ENCODE measurements around the gene RNF111. TPM values are rescaled to one million over a fixed set of nuclear protein-coding genes. Genes with fewer than 3 reads are reported as not detected.

Gene RNF111
- total and polyA plus RNA-seq, 2 experiments from 2014 or later = 14.4 to 24.5 TPM

DNA sequence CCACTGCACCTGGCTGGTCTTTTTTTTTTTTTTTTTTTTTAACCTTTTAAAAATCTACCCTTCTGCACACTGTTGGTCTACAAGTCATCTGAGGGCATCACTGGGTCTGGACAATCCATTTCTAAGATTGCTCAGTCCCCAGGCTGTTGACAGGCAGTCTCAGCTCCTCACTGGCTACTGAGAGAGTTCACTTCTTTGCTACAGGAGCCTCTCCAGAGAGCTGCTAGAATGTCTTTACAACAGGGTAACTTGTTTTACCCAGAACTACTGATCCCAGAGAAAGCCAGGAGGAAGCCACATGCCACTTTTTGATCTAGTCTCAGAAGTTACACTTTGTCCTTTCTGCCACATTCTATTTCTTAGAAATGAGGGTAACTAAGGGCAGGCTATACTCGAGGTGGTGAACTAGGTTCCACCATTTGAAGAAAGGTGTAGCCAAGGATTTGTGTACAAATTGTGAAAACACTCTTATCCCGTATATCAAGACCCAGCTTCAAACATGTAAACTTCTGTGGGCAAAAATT lies 111.8 kb downstream of the RNF111 start:
- Mint-ChIP-seq H3K27me3 (ENCODE audit: insufficient read depth, low read depth, poor library complexity) (peaks cover under 1% of the 10 kb centered on the region), H3K4me3 (no peak overlapping the region), H3K27ac (no peak overlapping the region), H3K4me1 (peaks cover 2% of the 10 kb centered on the region; the same call in 2 of the 3 replicates), H3K9me3 (no peaks in the 10 kb centered on the region; the same call in 2 of the 3 replicates), H3K36me3 (ENCODE audit: low read depth) (peaks cover 11% of the 10 kb centered on the region)
- Histone ChIP-seq H3K4me3 (no peak overlapping the region), H3K9me2 (ENCODE audit: insufficient read depth) (no peaks in the 10 kb centered on the region), H3K79me2 (replicated peaks; ENCODE audit: insufficient read depth) (no peaks in the 10 kb centered on the region), H3K4me2 (no peak overlapping the region), H3K27me3 (ENCODE audit: insufficient read depth) (no peaks in the 10 kb centered on the region), H3K36me3 (ENCODE audit: insufficient read depth) (peaks cover 17% of the 10 kb centered on the region; the same call in 1 of the 2 replicates), H3K4me1 (ENCODE audit: insufficient read depth) (no peaks in the 10 kb centered on the region), H2AFZ (no peak overlapping the region), H3F3A (replicated peaks; ENCODE audit: low read depth) (no peaks in the 10 kb centered on the region), H4K20me1 (replicated peaks; ENCODE audit: insufficient read depth) (no peaks in the 10 kb centered on the region; the same call in 1 of the 2 replicates), H3K27ac (ENCODE audit: low read depth) (no peak overlapping the region)
- TF ChIP-seq, protein P1, sequence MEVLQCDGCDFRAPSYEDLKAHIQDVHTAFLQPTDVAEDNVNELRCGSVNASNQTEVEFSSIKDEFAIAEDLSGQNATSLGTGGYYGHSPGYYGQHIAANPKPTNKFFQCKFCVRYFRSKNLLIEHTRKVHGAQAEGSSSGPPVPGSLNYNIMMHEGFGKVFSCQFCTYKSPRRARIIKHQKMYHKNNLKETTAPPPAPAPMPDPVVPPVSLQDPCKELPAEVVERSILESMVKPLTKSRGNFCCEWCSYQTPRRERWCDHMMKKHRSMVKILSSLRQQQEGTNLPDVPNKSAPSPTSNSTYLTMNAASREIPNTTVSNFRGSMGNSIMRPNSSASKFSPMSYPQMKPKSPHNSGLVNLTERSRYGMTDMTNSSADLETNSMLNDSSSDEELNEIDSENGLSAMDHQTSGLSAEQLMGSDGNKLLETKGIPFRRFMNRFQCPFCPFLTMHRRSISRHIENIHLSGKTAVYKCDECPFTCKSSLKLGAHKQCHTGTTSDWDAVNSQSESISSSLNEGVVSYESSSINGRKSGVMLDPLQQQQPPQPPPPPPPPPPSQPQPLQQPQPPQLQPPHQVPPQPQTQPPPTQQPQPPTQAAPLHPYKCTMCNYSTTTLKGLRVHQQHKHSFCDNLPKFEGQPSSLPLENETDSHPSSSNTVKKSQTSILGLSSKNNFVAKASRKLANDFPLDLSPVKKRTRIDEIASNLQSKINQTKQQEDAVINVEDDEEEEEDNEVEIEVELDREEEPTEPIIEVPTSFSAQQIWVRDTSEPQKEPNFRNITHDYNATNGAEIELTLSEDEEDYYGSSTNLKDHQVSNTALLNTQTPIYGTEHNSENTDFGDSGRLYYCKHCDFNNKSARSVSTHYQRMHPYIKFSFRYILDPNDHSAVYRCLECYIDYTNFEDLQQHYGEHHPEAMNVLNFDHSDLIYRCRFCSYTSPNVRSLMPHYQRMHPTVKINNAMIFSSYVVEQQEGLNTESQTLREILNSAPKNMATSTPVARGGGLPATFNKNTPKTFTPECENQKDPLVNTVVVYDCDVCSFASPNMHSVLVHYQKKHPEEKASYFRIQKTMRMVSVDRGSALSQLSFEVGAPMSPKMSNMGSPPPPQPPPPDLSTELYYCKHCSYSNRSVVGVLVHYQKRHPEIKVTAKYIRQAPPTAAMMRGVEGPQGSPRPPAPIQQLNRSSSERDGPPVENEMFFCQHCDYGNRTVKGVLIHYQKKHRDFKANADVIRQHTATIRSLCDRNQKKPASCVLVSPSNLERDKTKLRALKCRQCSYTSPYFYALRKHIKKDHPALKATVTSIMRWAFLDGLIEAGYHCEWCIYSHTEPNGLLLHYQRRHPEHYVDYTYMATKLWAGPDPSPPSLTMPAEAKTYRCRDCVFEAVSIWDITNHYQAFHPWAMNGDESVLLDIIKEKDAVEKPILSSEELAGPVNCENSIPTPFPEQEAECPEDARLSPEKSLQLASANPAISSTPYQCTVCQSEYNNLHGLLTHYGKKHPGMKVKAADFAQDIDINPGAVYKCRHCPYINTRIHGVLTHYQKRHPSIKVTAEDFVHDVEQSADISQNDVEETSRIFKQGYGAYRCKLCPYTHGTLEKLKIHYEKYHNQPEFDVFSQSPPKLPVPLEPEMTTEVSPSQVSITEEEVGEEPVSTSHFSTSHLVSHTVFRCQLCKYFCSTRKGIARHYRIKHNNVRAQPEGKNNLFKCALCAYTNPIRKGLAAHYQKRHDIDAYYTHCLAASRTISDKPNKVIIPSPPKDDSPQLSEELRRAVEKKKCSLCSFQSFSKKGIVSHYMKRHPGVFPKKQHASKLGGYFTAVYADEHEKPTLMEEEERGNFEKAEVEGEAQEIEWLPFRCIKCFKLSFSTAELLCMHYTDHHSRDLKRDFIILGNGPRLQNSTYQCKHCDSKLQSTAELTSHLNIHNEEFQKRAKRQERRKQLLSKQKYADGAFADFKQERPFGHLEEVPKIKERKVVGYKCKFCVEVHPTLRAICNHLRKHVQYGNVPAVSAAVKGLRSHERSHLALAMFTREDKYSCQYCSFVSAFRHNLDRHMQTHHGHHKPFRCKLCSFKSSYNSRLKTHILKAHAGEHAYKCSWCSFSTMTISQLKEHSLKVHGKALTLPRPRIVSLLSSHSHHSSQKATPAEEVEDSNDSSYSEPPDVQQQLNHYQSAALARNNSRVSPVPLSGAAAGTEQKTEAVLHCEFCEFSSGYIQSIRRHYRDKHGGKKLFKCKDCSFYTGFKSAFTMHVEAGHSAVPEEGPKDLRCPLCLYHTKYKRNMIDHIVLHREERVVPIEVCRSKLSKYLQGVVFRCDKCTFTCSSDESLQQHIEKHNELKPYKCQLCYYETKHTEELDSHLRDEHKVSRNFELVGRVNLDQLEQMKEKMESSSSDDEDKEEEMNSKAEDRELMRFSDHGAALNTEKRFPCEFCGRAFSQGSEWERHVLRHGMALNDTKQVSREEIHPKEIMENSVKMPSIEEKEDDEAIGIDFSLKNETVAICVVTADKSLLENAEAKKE (CRISPR knock-in tag; IDR thresholded peaks at IDR 0.05) = no peak
- TF ChIP-seq ZNF331 (CRISPR knock-in tag; IDR thresholded peaks at IDR 0.05; ENCODE audit: low read depth) = no peak
- TF ChIP-seq CREB1 (CRISPR knock-in tag; IDR thresholded peaks at IDR 0.05; ENCODE audit: low read depth) = no peak
- no peak for TF ChIP-seq JUNB (IDR thresholded peaks at IDR 0.05; ENCODE audit: unreplicated experiment)
- TF ChIP-seq ZNF114 (CRISPR knock-in tag; IDR thresholded peaks at IDR 0.05) = no peak
- TF ChIP-seq EZH2 (IDR thresholded peaks at IDR 0.05; ENCODE audit: low read depth, unreplicated experiment) = no peak
- TF ChIP-seq EZH2phosphoT487 (IDR thresholded peaks at IDR 0.05; ENCODE audit: unreplicated experiment) = no peak
- TF ChIP-seq, protein P2, sequence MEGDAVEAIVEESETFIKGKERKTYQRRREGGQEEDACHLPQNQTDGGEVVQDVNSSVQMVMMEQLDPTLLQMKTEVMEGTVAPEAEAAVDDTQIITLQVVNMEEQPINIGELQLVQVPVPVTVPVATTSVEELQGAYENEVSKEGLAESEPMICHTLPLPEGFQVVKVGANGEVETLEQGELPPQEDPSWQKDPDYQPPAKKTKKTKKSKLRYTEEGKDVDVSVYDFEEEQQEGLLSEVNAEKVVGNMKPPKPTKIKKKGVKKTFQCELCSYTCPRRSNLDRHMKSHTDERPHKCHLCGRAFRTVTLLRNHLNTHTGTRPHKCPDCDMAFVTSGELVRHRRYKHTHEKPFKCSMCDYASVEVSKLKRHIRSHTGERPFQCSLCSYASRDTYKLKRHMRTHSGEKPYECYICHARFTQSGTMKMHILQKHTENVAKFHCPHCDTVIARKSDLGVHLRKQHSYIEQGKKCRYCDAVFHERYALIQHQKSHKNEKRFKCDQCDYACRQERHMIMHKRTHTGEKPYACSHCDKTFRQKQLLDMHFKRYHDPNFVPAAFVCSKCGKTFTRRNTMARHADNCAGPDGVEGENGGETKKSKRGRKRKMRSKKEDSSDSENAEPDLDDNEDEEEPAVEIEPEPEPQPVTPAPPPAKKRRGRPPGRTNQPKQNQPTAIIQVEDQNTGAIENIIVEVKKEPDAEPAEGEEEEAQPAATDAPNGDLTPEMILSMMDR (conservative IDR thresholded peaks at IDR 0.05; ENCODE audit: low read depth in 2 of 2) = no peak
- TF ChIP-seq STAT1 (IDR thresholded peaks at IDR 0.05; ENCODE audit: unreplicated experiment) = no peak
- TF ChIP-seq, protein P3, sequence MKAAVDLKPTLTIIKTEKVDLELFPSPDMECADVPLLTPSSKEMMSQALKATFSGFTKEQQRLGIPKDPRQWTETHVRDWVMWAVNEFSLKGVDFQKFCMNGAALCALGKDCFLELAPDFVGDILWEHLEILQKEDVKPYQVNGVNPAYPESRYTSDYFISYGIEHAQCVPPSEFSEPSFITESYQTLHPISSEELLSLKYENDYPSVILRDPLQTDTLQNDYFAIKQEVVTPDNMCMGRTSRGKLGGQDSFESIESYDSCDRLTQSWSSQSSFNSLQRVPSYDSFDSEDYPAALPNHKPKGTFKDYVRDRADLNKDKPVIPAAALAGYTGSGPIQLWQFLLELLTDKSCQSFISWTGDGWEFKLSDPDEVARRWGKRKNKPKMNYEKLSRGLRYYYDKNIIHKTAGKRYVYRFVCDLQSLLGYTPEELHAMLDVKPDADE (IDR thresholded peaks at IDR 0.05) = no peak
- TF ChIP-seq, protein P4, sequence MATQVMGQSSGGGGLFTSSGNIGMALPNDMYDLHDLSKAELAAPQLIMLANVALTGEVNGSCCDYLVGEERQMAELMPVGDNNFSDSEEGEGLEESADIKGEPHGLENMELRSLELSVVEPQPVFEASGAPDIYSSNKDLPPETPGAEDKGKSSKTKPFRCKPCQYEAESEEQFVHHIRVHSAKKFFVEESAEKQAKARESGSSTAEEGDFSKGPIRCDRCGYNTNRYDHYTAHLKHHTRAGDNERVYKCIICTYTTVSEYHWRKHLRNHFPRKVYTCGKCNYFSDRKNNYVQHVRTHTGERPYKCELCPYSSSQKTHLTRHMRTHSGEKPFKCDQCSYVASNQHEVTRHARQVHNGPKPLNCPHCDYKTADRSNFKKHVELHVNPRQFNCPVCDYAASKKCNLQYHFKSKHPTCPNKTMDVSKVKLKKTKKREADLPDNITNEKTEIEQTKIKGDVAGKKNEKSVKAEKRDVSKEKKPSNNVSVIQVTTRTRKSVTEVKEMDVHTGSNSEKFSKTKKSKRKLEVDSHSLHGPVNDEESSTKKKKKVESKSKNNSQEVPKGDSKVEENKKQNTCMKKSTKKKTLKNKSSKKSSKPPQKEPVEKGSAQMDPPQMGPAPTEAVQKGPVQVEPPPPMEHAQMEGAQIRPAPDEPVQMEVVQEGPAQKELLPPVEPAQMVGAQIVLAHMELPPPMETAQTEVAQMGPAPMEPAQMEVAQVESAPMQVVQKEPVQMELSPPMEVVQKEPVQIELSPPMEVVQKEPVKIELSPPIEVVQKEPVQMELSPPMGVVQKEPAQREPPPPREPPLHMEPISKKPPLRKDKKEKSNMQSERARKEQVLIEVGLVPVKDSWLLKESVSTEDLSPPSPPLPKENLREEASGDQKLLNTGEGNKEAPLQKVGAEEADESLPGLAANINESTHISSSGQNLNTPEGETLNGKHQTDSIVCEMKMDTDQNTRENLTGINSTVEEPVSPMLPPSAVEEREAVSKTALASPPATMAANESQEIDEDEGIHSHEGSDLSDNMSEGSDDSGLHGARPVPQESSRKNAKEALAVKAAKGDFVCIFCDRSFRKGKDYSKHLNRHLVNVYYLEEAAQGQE (IDR thresholded peaks at IDR 0.05; ENCODE audit: unreplicated experiment) = no peak
- TF ChIP-seq NANOG (IDR thresholded peaks at IDR 0.05; ENCODE audit: borderline replicate concordance) = no peak
- TF ChIP-seq POLR2AphosphoS5 (IDR thresholded peaks at IDR 0.05; ENCODE audit: low read depth) = no peak
- ATAC-seq = no peak
- no peak for DNase-seq (ENCODE audit: low spot score)

Data from GM23338 (cell line).